HepG2 (cell line): Measurements from ENCODE around the gene KCNK7. TPM values are rescaled to one million over a fixed set of nuclear protein-coding genes. Genes with fewer than 3 reads are reported as not detected.

Experiments used
- ARHGAP35 ChIP-seq: sonication (generic); formaldehyde crosslinking; IDR thresholded peaks from 2 replicates; pipeline ENCODE4 v1.9.0; 2022; ENCODE audit warnings: mild to moderate bottlenecking, inconsistent platforms, moderate library complexity, missing genetic modification reagents, borderline replicate concordance
- ATRX ChIP-seq: sonication (generic); formaldehyde crosslinking; IDR thresholded peaks from 2 replicates; pipeline ENCODE4 v1.4.0; 2020; ENCODE audit warnings: missing genetic modification reagents, borderline replicate concordance
- CBX2 ChIP-seq, 2 experiments: fragments of 200-600 bp in 1 of 2; sonication (generic); formaldehyde crosslinking in 1 of 2; IDR thresholded peaks; 2 replicates each; pipeline versions ENCODE4 v1.7.0 to v1.8.1; 2018 to 2022; ENCODE audit warnings: low read depth in 2 of 2, low read length in 1 of 2, mild to moderate bottlenecking in 1 of 2, missing genetic modification reagents in 1 of 2
- GABPB1 ChIP-seq: IDR thresholded peaks from 2 replicates; pipeline ENCODE4 v1.6.1; 2016; ENCODE audit warnings: mild to moderate bottlenecking, missing genetic modification reagents, moderate library complexity, missing compliant biosample characterization
- PLRG1 ChIP-seq: fragments of 450-650 bp; conservative IDR thresholded peaks from 2 replicates; pipeline ENCODE4 v1.6.1; 2016
- TCF7 ChIP-seq: sonication (generic); IDR thresholded peaks from 2 replicates; pipeline ENCODE4 v1.6.1; 2016; ENCODE audit warnings: antibody characterized with exemption, low read depth
- TEAD2 ChIP-seq: sonication (generic); formaldehyde crosslinking; IDR thresholded peaks from 2 replicates; pipeline ENCODE4 v1.9.0; 2021; ENCODE audit warnings: missing genetic modification reagents
- ZC3H4 ChIP-seq: sonication (generic); formaldehyde crosslinking; IDR thresholded peaks from 2 replicates; pipeline ENCODE4 v1.4.0; 2020; ENCODE audit warnings: missing genetic modification reagents, borderline replicate concordance
- ZMYM3 ChIP-seq: sonication (generic); formaldehyde crosslinking; IDR thresholded peaks from 2 replicates; pipeline ENCODE4 v1.5.1; 2020; ENCODE audit warnings: mild to moderate bottlenecking, missing genetic modification reagents
- ZNF44 ChIP-seq: sonication (generic); formaldehyde crosslinking; IDR thresholded peaks from 2 replicates; pipeline ENCODE4 v1.5.1; 2020; ENCODE audit warnings: mild to moderate bottlenecking, missing genetic modification reagents
- ZNF713 ChIP-seq: sonication (generic); formaldehyde crosslinking; IDR thresholded peaks from 2 replicates; pipeline ENCODE4 v1.4.0; 2020; ENCODE audit warnings: mild to moderate bottlenecking, missing genetic modification reagents
- polyA plus RNA-seq, 8 experiments: library from polyadenylated mRNA; depleted of rRNA in 3 of 8; stranded (reverse) in 7 of 8; unstranded in 1 of 8; fragments of >200 nt; fragmentation: Illumina TruSeq in 4 of 8; extraction: Trizol in 4 of 8; gene quantifications; 2 replicates each; pipeline versions ENCODE4 v1.2.1 to v1.2.3, GENCODE V29; 2011 to 2016; ENCODE audit warnings: low read depth in 4 of 8, missing spikeins in 1 of 8, mixed read lengths in 1 of 8; ENCODE audit not compliant: insufficient read depth in 1 of 8
- total RNA-seq, 5 experiments: library from RNA; depleted of rRNA; stranded (reverse); fragments of >200 nt; fragmentation: Illumina TruSeq; extraction: Trizol; gene quantifications; 2 replicates each; pipeline ENCODE4 v1.2.3, GENCODE V29; 2016; ENCODE audit warnings: low read depth in 1 of 5
- TF ChIP-seq, protein P1 (sequence below): sonication (generic); formaldehyde crosslinking; IDR thresholded peaks from 2 replicates; pipeline ENCODE4 v1.4.0; 2020; ENCODE audit warnings: mild to moderate bottlenecking, low read depth, missing genetic modification reagents
- TF ChIP-seq, protein P2 (sequence below): sonication (generic); formaldehyde crosslinking; IDR thresholded peaks from 2 replicates; pipeline ENCODE4 v1.9.0; 2022; ENCODE audit warnings: low read depth, missing genetic modification reagents
- TF ChIP-seq, protein P3 (sequence below): sonication (generic); formaldehyde crosslinking; IDR thresholded peaks from 2 replicates; pipeline ENCODE4 v1.5.1; 2020; ENCODE audit warnings: mild to moderate bottlenecking, missing genetic modification reagents, borderline replicate concordance
- TF ChIP-seq, protein P4 (sequence below): sonication (generic); formaldehyde crosslinking; IDR thresholded peaks from 2 replicates; pipeline ENCODE4 v1.8.1; 2023; ENCODE audit warnings: missing genetic modification reagents, inconsistent platforms, borderline replicate concordance
- TF ChIP-seq, protein P5 (sequence below): sonication (generic); formaldehyde crosslinking; IDR thresholded peaks from 2 replicates; pipeline ENCODE4; 2020; ENCODE audit warnings: missing genetic modification reagents, mild to moderate bottlenecking, borderline replicate concordance

The KCNK7 gene
- total and polyA plus RNA-seq, 2 of the 13 experiments (the other 11 are each of a cell fraction or from before 2014, with no cell fraction given) = 0.11 TPM; not detected in 1

DNA sequence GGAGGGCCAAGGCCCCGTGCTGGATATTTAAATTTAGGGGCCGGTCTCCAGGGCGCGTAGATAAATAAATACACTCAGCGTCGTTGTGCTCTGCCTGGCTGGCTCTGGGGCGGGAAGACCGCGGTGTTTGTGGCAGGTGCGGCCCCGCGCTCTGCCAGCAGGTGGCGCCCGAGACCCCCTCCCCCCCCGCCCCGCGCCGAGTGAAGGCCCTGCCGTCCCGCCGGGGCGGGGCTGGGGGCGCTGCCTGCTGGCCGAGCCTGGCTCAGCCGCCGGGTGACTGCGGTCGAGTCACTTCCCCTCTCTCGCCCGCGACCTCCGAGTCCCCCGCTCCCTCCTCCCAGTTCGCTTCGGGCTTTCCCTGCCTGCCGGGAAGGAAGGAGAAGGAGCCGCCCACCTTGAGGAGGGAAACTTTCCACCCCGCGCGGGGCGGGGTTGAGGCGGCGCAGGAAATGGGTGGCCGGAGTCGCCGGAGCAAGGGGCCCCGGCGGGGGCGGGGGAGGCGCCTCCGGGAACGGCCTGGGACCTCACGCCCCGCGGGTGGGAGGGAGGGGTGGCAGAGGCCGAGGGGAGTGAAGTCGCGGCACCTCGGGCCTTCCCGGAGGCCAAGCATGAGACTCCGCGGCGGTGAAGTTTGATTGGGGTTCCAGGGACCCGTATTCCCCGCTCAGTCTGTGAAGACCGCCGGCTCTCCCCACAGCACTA is 21.3 kb downstream of the KCNK7 start (continued):
- TF ChIP-seq, protein P1, sequence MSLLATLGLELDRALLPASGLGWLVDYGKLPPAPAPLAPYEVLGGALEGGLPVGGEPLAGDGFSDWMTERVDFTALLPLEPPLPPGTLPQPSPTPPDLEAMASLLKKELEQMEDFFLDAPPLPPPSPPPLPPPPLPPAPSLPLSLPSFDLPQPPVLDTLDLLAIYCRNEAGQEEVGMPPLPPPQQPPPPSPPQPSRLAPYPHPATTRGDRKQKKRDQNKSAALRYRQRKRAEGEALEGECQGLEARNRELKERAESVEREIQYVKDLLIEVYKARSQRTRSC (CRISPR knock-in tag) = no peak
- TF ChIP-seq ARHGAP35 (CRISPR knock-in tag) (0 out of 2 replicates have a peak, but pooled peaks have one; percentile 25), TEAD2 (no peak), PLRG1 (no peak), ZMYM3 (CRISPR knock-in tag) (peak; percentile 91), GABPB1 (CRISPR knock-in tag) (peak; percentile 68), ZNF713 (CRISPR knock-in tag) (no peak), ZNF44 (CRISPR knock-in tag) (no peak), ZC3H4 (no peak), TCF7 (no peak), ATRX (CRISPR knock-in tag) (no peak), CBX2 (IDR thresholded peaks at IDR 0.05; ENCODE audit: low read depth, low read length) (no peak), CBX2 (CRISPR knock-in tag; IDR thresholded peaks at IDR 0.05; ENCODE audit: low read depth) (no peak)
- TF ChIP-seq, protein P2, sequence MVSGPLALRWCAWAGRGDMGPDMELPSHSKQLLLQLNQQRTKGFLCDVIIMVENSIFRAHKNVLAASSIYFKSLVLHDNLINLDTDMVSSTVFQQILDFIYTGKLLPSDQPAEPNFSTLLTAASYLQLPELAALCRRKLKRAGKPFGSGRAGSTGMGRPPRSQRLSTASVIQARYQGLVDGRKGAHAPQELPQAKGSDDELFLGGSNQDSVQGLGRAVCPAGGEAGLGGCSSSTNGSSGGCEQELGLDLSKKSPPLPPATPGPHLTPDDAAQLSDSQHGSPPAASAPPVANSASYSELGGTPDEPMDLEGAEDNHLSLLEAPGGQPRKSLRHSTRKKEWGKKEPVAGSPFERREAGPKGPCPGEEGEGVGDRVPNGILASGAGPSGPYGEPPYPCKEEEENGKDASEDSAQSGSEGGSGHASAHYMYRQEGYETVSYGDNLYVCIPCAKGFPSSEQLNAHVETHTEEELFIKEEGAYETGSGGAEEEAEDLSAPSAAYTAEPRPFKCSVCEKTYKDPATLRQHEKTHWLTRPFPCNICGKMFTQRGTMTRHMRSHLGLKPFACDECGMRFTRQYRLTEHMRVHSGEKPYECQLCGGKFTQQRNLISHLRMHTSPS = no peak
- TF ChIP-seq, protein P3, sequence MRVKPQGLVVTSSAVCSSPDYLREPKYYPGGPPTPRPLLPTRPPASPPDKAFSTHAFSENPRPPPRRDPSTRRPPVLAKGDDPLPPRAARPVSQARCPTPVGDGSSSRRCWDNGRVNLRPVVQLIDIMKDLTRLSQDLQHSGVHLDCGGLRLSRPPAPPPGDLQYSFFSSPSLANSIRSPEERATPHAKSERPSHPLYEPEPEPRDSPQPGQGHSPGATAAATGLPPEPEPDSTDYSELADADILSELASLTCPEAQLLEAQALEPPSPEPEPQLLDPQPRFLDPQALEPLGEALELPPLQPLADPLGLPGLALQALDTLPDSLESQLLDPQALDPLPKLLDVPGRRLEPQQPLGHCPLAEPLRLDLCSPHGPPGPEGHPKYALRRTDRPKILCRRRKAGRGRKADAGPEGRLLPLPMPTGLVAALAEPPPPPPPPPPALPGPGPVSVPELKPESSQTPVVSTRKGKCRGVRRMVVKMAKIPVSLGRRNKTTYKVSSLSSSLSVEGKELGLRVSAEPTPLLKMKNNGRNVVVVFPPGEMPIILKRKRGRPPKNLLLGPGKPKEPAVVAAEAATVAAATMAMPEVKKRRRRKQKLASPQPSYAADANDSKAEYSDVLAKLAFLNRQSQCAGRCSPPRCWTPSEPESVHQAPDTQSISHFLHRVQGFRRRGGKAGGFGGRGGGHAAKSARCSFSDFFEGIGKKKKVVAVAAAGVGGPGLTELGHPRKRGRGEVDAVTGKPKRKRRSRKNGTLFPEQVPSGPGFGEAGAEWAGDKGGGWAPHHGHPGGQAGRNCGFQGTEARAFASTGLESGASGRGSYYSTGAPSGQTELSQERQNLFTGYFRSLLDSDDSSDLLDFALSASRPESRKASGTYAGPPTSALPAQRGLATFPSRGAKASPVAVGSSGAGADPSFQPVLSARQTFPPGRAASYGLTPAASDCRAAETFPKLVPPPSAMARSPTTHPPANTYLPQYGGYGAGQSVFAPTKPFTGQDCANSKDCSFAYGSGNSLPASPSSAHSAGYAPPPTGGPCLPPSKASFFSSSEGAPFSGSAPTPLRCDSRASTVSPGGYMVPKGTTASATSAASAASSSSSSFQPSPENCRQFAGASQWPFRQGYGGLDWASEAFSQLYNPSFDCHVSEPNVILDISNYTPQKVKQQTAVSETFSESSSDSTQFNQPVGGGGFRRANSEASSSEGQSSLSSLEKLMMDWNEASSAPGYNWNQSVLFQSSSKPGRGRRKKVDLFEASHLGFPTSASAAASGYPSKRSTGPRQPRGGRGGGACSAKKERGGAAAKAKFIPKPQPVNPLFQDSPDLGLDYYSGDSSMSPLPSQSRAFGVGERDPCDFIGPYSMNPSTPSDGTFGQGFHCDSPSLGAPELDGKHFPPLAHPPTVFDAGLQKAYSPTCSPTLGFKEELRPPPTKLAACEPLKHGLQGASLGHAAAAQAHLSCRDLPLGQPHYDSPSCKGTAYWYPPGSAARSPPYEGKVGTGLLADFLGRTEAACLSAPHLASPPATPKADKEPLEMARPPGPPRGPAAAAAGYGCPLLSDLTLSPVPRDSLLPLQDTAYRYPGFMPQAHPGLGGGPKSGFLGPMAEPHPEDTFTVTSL (CRISPR knock-in tag) = no peak
- TF ChIP-seq, protein P4, sequence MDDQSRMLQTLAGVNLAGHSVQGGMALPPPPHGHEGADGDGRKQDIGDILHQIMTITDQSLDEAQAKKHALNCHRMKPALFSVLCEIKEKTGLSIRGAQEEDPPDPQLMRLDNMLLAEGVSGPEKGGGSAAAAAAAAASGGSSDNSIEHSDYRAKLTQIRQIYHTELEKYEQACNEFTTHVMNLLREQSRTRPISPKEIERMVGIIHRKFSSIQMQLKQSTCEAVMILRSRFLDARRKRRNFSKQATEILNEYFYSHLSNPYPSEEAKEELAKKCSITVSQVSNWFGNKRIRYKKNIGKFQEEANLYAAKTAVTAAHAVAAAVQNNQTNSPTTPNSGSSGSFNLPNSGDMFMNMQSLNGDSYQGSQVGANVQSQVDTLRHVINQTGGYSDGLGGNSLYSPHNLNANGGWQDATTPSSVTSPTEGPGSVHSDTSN = no peak
- TF ChIP-seq, protein P5, sequence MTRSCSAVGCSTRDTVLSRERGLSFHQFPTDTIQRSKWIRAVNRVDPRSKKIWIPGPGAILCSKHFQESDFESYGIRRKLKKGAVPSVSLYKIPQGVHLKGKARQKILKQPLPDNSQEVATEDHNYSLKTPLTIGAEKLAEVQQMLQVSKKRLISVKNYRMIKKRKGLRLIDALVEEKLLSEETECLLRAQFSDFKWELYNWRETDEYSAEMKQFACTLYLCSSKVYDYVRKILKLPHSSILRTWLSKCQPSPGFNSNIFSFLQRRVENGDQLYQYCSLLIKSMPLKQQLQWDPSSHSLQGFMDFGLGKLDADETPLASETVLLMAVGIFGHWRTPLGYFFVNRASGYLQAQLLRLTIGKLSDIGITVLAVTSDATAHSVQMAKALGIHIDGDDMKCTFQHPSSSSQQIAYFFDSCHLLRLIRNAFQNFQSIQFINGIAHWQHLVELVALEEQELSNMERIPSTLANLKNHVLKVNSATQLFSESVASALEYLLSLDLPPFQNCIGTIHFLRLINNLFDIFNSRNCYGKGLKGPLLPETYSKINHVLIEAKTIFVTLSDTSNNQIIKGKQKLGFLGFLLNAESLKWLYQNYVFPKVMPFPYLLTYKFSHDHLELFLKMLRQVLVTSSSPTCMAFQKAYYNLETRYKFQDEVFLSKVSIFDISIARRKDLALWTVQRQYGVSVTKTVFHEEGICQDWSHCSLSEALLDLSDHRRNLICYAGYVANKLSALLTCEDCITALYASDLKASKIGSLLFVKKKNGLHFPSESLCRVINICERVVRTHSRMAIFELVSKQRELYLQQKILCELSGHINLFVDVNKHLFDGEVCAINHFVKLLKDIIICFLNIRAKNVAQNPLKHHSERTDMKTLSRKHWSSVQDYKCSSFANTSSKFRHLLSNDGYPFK = no peak
